ENCODE measurements around the gene RAB36. TPM values are rescaled to one million over a fixed set of nuclear protein-coding genes. Genes with fewer than 3 reads are reported as not detected.

Gene RAB36
- total RNA-seq, 1 donor from 2014 or later: 0.26 TPM

DNA sequence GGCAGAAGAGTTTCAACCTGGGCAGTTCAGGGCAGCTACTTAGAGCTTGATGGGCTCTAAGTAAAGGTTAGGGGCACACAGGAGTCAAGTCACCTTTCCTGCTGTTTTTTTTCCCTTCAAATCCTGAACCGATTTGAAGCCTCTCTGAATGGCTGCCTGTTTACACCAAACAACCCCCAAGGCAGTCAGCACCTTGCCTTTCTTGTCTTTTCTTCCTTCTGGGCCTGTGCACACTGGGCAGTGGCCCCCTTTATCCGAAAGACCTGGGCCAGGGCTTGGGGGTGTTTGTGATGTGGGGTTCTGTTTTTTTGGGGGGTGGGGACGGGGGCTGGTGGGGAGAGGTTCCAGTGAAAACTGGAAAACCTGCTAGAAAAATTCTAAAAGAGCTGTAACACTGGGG is 7.8 kb upstream of the RAB36 start:
- FAIRE-seq (no peak), DNase-seq (ENCODE audit: low read depth) (no peak)
- Histone ChIP-seq H3K36me3 (ENCODE audit: control insufficient read depth, insufficient read depth, low read length) (no peaks in the 10 kb centered on the region), H3K27me3 (ENCODE audit: control insufficient read depth, insufficient read depth, low read length) (no peaks in the 10 kb centered on the region), H3K4me3 (ENCODE audit: low read depth, low read length) (no peak overlapping the region)
- TF ChIP-seq, protein P1, sequence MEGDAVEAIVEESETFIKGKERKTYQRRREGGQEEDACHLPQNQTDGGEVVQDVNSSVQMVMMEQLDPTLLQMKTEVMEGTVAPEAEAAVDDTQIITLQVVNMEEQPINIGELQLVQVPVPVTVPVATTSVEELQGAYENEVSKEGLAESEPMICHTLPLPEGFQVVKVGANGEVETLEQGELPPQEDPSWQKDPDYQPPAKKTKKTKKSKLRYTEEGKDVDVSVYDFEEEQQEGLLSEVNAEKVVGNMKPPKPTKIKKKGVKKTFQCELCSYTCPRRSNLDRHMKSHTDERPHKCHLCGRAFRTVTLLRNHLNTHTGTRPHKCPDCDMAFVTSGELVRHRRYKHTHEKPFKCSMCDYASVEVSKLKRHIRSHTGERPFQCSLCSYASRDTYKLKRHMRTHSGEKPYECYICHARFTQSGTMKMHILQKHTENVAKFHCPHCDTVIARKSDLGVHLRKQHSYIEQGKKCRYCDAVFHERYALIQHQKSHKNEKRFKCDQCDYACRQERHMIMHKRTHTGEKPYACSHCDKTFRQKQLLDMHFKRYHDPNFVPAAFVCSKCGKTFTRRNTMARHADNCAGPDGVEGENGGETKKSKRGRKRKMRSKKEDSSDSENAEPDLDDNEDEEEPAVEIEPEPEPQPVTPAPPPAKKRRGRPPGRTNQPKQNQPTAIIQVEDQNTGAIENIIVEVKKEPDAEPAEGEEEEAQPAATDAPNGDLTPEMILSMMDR (IDR thresholded peaks at IDR 0.05; ENCODE audit: insufficient read depth, low read length, severe bottlenecking): no peak

DNA sequence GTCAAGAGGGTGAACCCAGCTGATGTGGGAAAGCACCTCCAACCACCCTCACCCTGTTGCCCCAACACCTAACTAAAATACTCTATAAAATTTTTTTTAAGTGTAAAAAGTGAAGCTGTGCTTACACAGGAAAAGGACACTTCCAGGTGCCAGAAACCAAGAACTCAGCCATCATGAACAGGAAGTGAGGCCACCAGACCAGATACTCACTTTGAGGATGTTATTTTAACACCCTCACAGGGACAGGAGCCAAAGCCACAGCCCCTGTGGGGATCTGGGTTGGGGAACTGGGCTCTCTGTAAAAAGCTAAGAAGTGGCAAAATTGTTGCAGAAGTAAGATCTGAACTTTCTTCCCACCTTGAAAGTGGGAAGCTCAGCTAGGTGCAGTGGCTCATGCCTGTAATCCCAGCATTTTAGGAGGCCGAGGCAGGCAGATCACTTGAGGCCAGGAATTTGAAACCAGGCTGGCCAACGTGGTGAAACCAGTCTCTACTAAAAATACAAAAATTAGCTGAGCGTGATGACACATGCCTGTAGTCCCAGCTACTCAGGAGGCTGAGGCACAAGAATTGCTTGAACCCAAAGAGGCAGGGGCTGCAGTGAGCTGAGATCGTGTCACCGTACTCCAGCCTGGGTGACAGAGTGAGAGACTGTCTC is 7.2 kb upstream of the RAB36 start:
- Histone ChIP-seq H3K4me3 (ENCODE audit: low read depth, low read length) (no peak overlapping the region), H3K27me3 (ENCODE audit: control insufficient read depth, insufficient read depth, low read length) (no peaks in the 10 kb centered on the region), H3K36me3 (ENCODE audit: control insufficient read depth, insufficient read depth, low read length) (no peaks in the 10 kb centered on the region)
- DNase-seq (ENCODE audit: low read depth): peak; percentile 43
- no peak for FAIRE-seq
- TF ChIP-seq, protein P1 (IDR thresholded peaks at IDR 0.05; ENCODE audit: insufficient read depth, low read length, severe bottlenecking): no peak

DNA sequence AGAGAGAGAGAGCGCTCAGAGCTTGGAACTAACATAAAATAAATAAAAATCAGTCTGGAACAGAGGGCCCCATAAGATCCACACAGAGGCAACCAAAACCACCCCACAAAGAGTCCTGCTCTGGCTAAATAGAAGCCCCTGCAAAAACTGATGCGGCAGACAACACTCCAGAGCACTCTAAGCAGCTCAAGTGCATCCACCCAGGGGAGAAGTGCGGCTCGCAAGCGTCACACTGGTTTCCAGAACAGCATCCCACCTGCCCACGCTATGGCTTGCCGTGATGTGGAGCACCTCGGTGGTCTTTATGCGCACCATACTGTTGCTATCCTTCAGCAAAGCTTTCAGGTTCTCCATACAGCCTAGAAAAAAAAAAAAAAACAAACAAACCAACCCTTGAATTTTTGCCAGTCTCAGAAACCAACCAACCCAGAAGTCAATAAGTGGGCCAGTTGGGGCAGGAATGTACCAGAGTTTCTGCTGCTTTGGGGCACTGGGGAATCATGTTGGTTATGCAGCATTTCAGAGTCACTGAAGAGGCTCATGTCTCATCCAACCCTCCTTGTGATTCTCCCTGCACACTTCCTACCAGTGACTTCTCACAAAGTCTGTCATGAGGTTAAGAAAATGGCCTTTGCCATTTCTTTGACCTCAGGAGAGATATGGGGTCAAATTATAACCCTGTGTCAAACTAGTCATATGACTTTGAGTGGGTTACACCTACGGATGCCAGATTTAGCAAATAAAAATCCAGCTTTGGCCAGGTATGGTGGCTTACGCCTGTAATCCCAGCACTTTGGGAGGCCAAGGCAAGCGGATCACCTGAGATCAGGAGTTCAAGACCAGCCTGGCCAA is 6.5 kb upstream of the RAB36 start:
- no peaks in the 10 kb centered on the region for H3K27me3 ChIP-seq (ENCODE audit: control insufficient read depth, insufficient read depth, low read length)
- FAIRE-seq (no peak), DNase-seq (ENCODE audit: low read depth) (peak; percentile 71)
- TF ChIP-seq, protein P1 (IDR thresholded peaks at IDR 0.05; ENCODE audit: insufficient read depth, low read length, severe bottlenecking): no peak
- no peaks in the 10 kb centered on the region for H3K36me3 ChIP-seq (ENCODE audit: control insufficient read depth, insufficient read depth, low read length)
- no peak overlapping the region for H3K4me3 ChIP-seq (ENCODE audit: low read depth, low read length)

DNA sequence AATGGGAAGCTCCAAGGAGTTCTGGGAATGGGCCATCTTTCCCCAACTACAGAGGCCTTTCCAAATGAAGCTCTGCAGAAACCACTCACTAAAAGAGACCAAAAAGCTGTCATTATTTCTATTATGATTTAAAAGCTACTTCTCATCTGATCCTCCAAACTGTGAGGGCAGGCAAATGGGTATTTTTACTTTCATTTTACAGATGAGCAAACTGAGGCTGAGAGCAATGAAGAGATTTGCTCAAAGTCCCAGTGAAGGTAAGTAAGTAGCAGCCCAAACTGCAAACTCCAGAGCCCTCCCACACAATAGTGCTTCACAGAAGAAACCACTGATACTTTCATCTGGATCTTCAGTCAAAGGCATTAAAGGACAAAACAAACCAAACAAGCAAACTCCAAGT is 4.9 kb upstream of the RAB36 start:
- Histone ChIP-seq H3K27me3 (ENCODE audit: control insufficient read depth, insufficient read depth, low read length) (no peaks in the 10 kb centered on the region), H3K4me3 (ENCODE audit: low read depth, low read length) (no peak overlapping the region), H3K36me3 (ENCODE audit: control insufficient read depth, insufficient read depth, low read length) (no peaks in the 10 kb centered on the region)
- TF ChIP-seq, protein P1 (IDR thresholded peaks at IDR 0.05; ENCODE audit: insufficient read depth, low read length, severe bottlenecking): no peak
- FAIRE-seq: no peak
- DNase-seq (ENCODE audit: low read depth): no peak

DNA sequence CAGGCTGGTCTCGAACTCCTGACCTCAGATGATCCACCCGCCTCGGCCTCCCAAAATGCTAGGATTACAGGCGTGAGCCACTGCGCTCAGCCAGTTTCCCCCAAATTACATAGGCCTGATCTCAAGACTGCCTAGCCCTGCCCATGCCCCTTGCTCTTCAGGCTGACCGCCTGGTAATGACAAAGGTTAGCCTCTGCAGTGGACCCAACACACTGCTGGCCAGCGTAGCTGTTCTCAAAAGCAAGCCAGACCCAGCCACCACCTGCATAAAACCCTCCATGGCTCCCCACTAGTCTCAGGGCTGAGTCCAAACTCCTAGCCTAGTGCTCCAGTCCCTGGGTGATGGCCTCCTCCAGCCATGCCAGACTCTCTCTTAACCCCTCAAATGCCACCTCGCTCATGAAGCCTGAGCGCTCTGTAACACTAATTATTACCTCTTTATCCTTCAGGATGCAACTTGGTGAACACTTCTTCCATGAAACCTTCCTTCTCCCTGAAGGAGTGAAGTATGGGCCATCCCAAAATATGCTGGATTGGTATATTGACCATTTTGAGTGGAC is 2.7 kb upstream of the RAB36 start:
- no peak for FAIRE-seq

More for the DNA sequence above, 2.7 kb upstream of the RAB36 start:
- Histone ChIP-seq H3K4me3 (ENCODE audit: low read depth, low read length) (no peak overlapping the region), H3K36me3 (ENCODE audit: control insufficient read depth, insufficient read depth, low read length) (no peaks in the 10 kb centered on the region), H3K27me3 (ENCODE audit: control insufficient read depth, insufficient read depth, low read length) (no peaks in the 10 kb centered on the region)
- no peak for DNase-seq (ENCODE audit: low read depth)
- TF ChIP-seq, protein P1 (IDR thresholded peaks at IDR 0.05; ENCODE audit: insufficient read depth, low read length, severe bottlenecking): no peak
